Gastroesophageal sphincter (tissue), 3 donors: Measurements from ENCODE around the gene TOLLIP.

Experiments
- EP300 ChIP-seq: sonication (generic); formaldehyde crosslinking; IDR thresholded peaks from one replicate; pipeline ENCODE4 v1.6.1; 2017; ENCODE audit warnings: antibody characterized with exemption, mild to moderate bottlenecking
- POLR2A ChIP-seq, 2 donors: fragments of 450-650 bp; IDR thresholded peaks; one replicate each; pipeline ENCODE4 v1.6.1; 2017; ENCODE audit warnings: antibody characterized with exemption in 2 of 2, mild to moderate bottlenecking in 2 of 2, moderate library complexity in 1 of 2
- POLR2AphosphoS5 ChIP-seq: sonication (generic); formaldehyde crosslinking; IDR thresholded peaks from one replicate; pipeline ENCODE4 v1.6.1; 2017; ENCODE audit warnings: antibody characterized with exemption
- TF ChIP-seq, protein P1 (sequence below), 4 experiments: fragments of 200-600 bp in 2 of 4; fragments of 450-650 bp in 2 of 4; sonication (generic) in 1 of 4; IDR thresholded peaks; one replicate each; pipeline ENCODE4 v1.5.1; 2017 to 2019; ENCODE audit warnings: antibody characterized with exemption in 4 of 4, mild to moderate bottlenecking in 2 of 4, moderate library complexity in 2 of 4

- TF ChIP-seq, protein P1, sequence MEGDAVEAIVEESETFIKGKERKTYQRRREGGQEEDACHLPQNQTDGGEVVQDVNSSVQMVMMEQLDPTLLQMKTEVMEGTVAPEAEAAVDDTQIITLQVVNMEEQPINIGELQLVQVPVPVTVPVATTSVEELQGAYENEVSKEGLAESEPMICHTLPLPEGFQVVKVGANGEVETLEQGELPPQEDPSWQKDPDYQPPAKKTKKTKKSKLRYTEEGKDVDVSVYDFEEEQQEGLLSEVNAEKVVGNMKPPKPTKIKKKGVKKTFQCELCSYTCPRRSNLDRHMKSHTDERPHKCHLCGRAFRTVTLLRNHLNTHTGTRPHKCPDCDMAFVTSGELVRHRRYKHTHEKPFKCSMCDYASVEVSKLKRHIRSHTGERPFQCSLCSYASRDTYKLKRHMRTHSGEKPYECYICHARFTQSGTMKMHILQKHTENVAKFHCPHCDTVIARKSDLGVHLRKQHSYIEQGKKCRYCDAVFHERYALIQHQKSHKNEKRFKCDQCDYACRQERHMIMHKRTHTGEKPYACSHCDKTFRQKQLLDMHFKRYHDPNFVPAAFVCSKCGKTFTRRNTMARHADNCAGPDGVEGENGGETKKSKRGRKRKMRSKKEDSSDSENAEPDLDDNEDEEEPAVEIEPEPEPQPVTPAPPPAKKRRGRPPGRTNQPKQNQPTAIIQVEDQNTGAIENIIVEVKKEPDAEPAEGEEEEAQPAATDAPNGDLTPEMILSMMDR (IDR thresholded peaks at IDR 0.05) = no peak
- TF ChIP-seq POLR2AphosphoS5 = no peak
- no peak for TF ChIP-seq POLR2A (IDR thresholded peaks at IDR 0.05)
- TF ChIP-seq EP300 = no peak
Observed at GRCh38 chr11:1354125-1354938, 44.9 kb upstream of the TOLLIP start.
